H1 (cell line): ENCODE measurements around the gene VPS50. TPM values are rescaled to one million over a fixed set of nuclear protein-coding genes. Genes with fewer than 3 reads are reported as not detected.

Source experiments
- CTCF ChIA-PET: fragments of 300-600 bp; sonication (Branson Sonifier 250); formaldehyde crosslinking; loops from one replicate; lab custom pipeline; 2021; ENCODE audit not compliant: partially characterized antibody; lab: Charles Lee
- POLR2A ChIA-PET: fragments of 300-600 bp; sonication (Branson Sonifier 250); formaldehyde crosslinking; loops from one replicate; lab custom pipeline; 2021; ENCODE audit warnings: inconsistent platforms; ENCODE audit not compliant: partially characterized antibody; lab: Charles Lee
- DNase-seq, 2 experiments: peaks; one replicate each; pipeline versions ENCODE4 v3.0.0 to v3.0.0-alpha.2; 2010 to 2022; ENCODE audit warnings: low spot score in 2 of 2, low read depth in 1 of 2, mixed read lengths in 1 of 2
- FAIRE-seq: peaks from 2 replicates; lab custom pipeline; 2011; peaks lifted over from hg19 to GRCh38; lab: Jason Lieb, UNC
- H2AFZ ChIP-seq: 2 replicates; pipeline ENCODE4 v1.8.1; 2012; ENCODE audit warnings: low read length, inconsistent platforms
- H2AK5ac ChIP-seq: 2 replicates; pipeline ENCODE4 v1.6.1; 2013; ENCODE audit warnings: low read depth, low read length
- H2BK120ac ChIP-seq: replicated peaks from 2 replicates; pipeline ENCODE3; 2013; ENCODE audit warnings: low read depth, low read length, inconsistent platforms
- H2BK12ac ChIP-seq: 2 replicates; pipeline ENCODE4 v1.6.1; 2013; ENCODE audit warnings: low read depth, low read length
- H2BK15ac ChIP-seq: 2 replicates; pipeline ENCODE4 v1.6.1; 2013; ENCODE audit warnings: low read length
- H2BK20ac ChIP-seq: 2 replicates; pipeline ENCODE4 v1.6.1; 2013; ENCODE audit warnings: low read length
- H2BK5ac ChIP-seq: 2 replicates; pipeline ENCODE4 v1.6.1; 2013; ENCODE audit warnings: low read depth, low read length
- H3K14ac ChIP-seq: 2 replicates; pipeline ENCODE4 v1.6.1; 2013; ENCODE audit warnings: inconsistent platforms; ENCODE audit not compliant: insufficient read length
- H3K18ac ChIP-seq: 2 replicates; pipeline ENCODE4 v1.6.1; 2013; ENCODE audit warnings: low read length; ENCODE audit errors: extremely low read depth
- H3K23ac ChIP-seq: 2 replicates; pipeline ENCODE4 v1.6.1; 2013; ENCODE audit warnings: inconsistent platforms; ENCODE audit not compliant: insufficient read length
- H3K23me2 ChIP-seq: 2 replicates; pipeline ENCODE4 v1.6.1; 2013; ENCODE audit warnings: low read depth, low read length
- H3K27ac ChIP-seq: 2 replicates; pipeline ENCODE4 v1.6.1; 2011; ENCODE audit warnings: low read depth, low read length, inconsistent platforms
- H3K27me3 ChIP-seq, 4 experiments: replicated peaks in 1 of 4; 1 replicate in 1 of 4; 2 replicates in 3 of 4; pipeline versions ENCODE4 v1.6.1 to v1.8.1; 2011 to 2013; ENCODE audit warnings: low read length in 3 of 4, mild to moderate bottlenecking in 3 of 4, inconsistent platforms in 2 of 4, mixed read lengths in 2 of 4, moderate library complexity in 1 of 4; ENCODE audit not compliant: control insufficient read depth in 3 of 4, insufficient read depth in 3 of 4; ENCODE audit errors: extremely low read depth in 1 of 4
- H3K36me3 ChIP-seq, 4 experiments: 2 replicates each; pipeline versions ENCODE4 v1.6.1 to v1.8.1; 2011 to 2013; ENCODE audit warnings: mild to moderate bottlenecking in 4 of 4, low read length in 3 of 4, moderate library complexity in 2 of 4, control low read depth in 1 of 4, inconsistent platforms in 1 of 4; ENCODE audit not compliant: insufficient read depth in 4 of 4, control insufficient read depth in 2 of 4
- H3K4ac ChIP-seq: replicated peaks from 2 replicates; pipeline ENCODE3; 2013; ENCODE audit warnings: low read length, low read depth, mixed read lengths, inconsistent platforms; ENCODE audit not compliant: insufficient read length
- H3K4me1 ChIP-seq, 4 experiments: replicated peaks in 1 of 4; 1 replicate in 1 of 4; 2 replicates in 3 of 4; pipeline versions ENCODE4 v1.6.1 to v1.8.1; 2011 to 2013; ENCODE audit warnings: low read length in 3 of 4, inconsistent platforms in 2 of 4, mixed read lengths in 1 of 4; ENCODE audit not compliant: insufficient read depth in 4 of 4, control insufficient read depth in 3 of 4
- H3K4me2 ChIP-seq, 2 experiments: 2 replicates each; pipeline versions ENCODE4 v1.6.1 to v1.8.1; 2011 to 2013; ENCODE audit warnings: low read depth in 2 of 2, low read length in 2 of 2, control low read depth in 1 of 2, inconsistent platforms in 1 of 2, mild to moderate bottlenecking in 1 of 2; ENCODE audit not compliant: insufficient read depth in 1 of 2
- H3K4me3 ChIP-seq, 4 experiments: fragments of 200-600, 300-600 bp in 1 of 4; sonication (generic), shearing (Covaris generic), sonication (Bioruptor Twin) in 1 of 4; 2 replicates each; pipeline versions ENCODE4 v1.5.1 to v1.8.1; 2011 to 2016; ENCODE audit warnings: low read length in 4 of 4, low read depth in 3 of 4, control low read depth in 2 of 4, inconsistent platforms in 2 of 4, mild to moderate bottlenecking in 2 of 4, mixed read lengths in 1 of 4, moderate library complexity in 1 of 4; ENCODE audit not compliant: insufficient read depth in 2 of 4; ENCODE audit errors: extremely low read depth in 1 of 4
- H3K56ac ChIP-seq: replicated peaks from 2 replicates; pipeline ENCODE3; 2013; ENCODE audit warnings: low read depth, mild to moderate bottlenecking, mixed read lengths, low read length, inconsistent platforms; ENCODE audit not compliant: insufficient read length
- H3K79me1 ChIP-seq: 2 replicates; pipeline ENCODE4 v1.6.1; 2013; ENCODE audit warnings: low read depth, low read length, control low read depth
- H3K79me2 ChIP-seq, 2 experiments: 2 replicates each; pipeline versions ENCODE4 v1.6.1 to v1.8.1; 2012 to 2013; ENCODE audit warnings: low read length in 2 of 2, mild to moderate bottlenecking in 2 of 2, inconsistent platforms in 1 of 2; ENCODE audit not compliant: insufficient read depth in 2 of 2, control insufficient read depth in 1 of 2
- H3K9ac ChIP-seq, 4 experiments: replicated peaks in 1 of 4; 1 replicate in 1 of 4; 2 replicates in 3 of 4; pipeline versions ENCODE4 v1.6.1 to v1.8.1; 2011 to 2013; ENCODE audit warnings: low read depth in 3 of 4, low read length in 3 of 4, control low read depth in 2 of 4, mild to moderate bottlenecking in 2 of 4, moderate library complexity in 2 of 4, inconsistent platforms in 1 of 4; ENCODE audit errors: extremely low read depth in 1 of 4
- H3K9me3 ChIP-seq, 2 experiments: 2 replicates each; pipeline versions ENCODE4 v1.6.1 to v1.8.1; 2012 to 2013; ENCODE audit warnings: mild to moderate bottlenecking in 2 of 2, moderate library complexity in 2 of 2, control low read depth in 1 of 2, inconsistent platforms in 1 of 2, low read depth in 1 of 2, low read length in 1 of 2, mixed read lengths in 1 of 2; ENCODE audit not compliant: insufficient read depth in 2 of 2
- H4K20me1 ChIP-seq, 2 experiments: replicated peaks in 1 of 2; 2 replicates each; pipeline versions ENCODE3 to v1.8.1; 2011 to 2013; ENCODE audit warnings: inconsistent platforms in 2 of 2, low read length in 2 of 2, mild to moderate bottlenecking in 1 of 2; ENCODE audit not compliant: insufficient read depth in 2 of 2, control insufficient read depth in 1 of 2
- H4K5ac ChIP-seq: 2 replicates; pipeline ENCODE4 v1.6.1; 2013; ENCODE audit warnings: low read length, low read depth, mixed read lengths, inconsistent platforms; ENCODE audit not compliant: insufficient read length
- H4K8ac ChIP-seq: 2 replicates; pipeline ENCODE4 v1.8.0; 2013; ENCODE audit warnings: mild to moderate bottlenecking, moderate library complexity, low read length, inconsistent platforms; ENCODE audit not compliant: insufficient read depth; ENCODE audit errors: extremely low read depth
- H4K91ac ChIP-seq: replicated peaks from 2 replicates; pipeline ENCODE3; 2013; ENCODE audit warnings: low read length, mixed read lengths, inconsistent platforms; ENCODE audit not compliant: insufficient read length
- BCL11A ChIP-seq, 2 experiments: IDR thresholded peaks; one replicate each; pipeline ENCODE4 v1.6.1; 2011; ENCODE audit warnings: low read depth in 2 of 2, low read length in 2 of 2, mild to moderate bottlenecking in 2 of 2
- CBX5 ChIP-seq: fragments of 300-800, 300-1000 bp; sonication (generic); IDR thresholded peaks from 2 replicates; pipeline ENCODE4 v1.7.1; 2016; ENCODE audit warnings: antibody characterized with exemption, low read length, low read depth
- CEBPB ChIP-seq: IDR thresholded peaks from 2 replicates; pipeline ENCODE4 v1.6.1; 2012; ENCODE audit warnings: low read depth, low read length
- GABPA ChIP-seq: IDR thresholded peaks from 2 replicates; pipeline ENCODE4 v1.6.1; 2011; ENCODE audit warnings: mild to moderate bottlenecking, low read length, moderate library complexity, borderline replicate concordance; ENCODE audit not compliant: insufficient read depth
- GTF2F1 ChIP-seq: IDR thresholded peaks from 2 replicates; pipeline ENCODE4 v1.6.1; 2012; ENCODE audit warnings: low read depth, low read length, improper control_type of control experiment, borderline replicate concordance
- USF2 ChIP-seq: IDR thresholded peaks from 2 replicates; pipeline ENCODE4 v1.6.1; 2011; ENCODE audit warnings: low read length, improper control_type of control experiment
- WGBS, 2 experiments: shearing (Covaris generic) in 1 of 2; methylation state at CpG; one replicate each; pipeline versions ENCODE4 v1.1.6 to v1.1.7; 2013 to 2015; ENCODE audit warnings: low lambda C conversion rate in 2 of 2, mixed read lengths in 2 of 2, inconsistent platforms in 1 of 2, low coverage in 1 of 2, missing lambda C conversion rate in 1 of 2; ENCODE audit not compliant: insufficient replicate concordance in 2 of 2, insufficient coverage in 1 of 2, insufficient read length in 1 of 2; ENCODE audit errors: extremely low coverage in 1 of 2, missing lambda C conversion rate in 1 of 2; 5-methylcytosine and 5-hydroxymethylcytosine counted together
- polyA plus RNA-seq, 7 experiments: library from polyadenylated mRNA; depleted of rRNA in 3 of 7; stranded (reverse) in 5 of 7; unstranded in 2 of 7; fragments of >200 nt in 5 of 7; fragments of 200-250 nt in 2 of 7; gene quantifications; 1 replicate in 5 of 7; 2 replicates in 1 of 7; 4 replicates in 1 of 7; pipeline versions ENCODE4 v1.2.1 to v1.2.3, GENCODE V29; 2011 to 2013; ENCODE audit warnings: missing spikeins in 2 of 7, mixed read lengths in 2 of 7
- total RNA-seq: library from RNA; stranded (reverse); fragmentation: NEBNext Ultra II Directional; extraction: Animal tissue kit (Norgen Biotek cat#: 25700); gene quantifications from 2 replicates; pipeline ENCODE4 v1.2.1, GENCODE V29; 2021
- TF ChIP-seq, protein P1 (sequence below): IDR thresholded peaks from 2 replicates; pipeline ENCODE4 v1.6.1; 2012; ENCODE audit warnings: inconsistent platforms

VPS50 gene
- total and polyA plus RNA-seq, 2 of the 8 experiments (the other 6 are each of a cell fraction or from before 2014, with no cell fraction given) = 3.7 to 9.3 TPM

- TF ChIP-seq GABPA (no peak), BCL11A (IDR thresholded peaks at IDR 0.05; ENCODE audit: low read depth in 2 of 2, low read length in 2 of 2) (no peak), GTF2F1 (no peak), USF2 (no peak), CBX5 (no peak), CEBPB (no peak)
- TF ChIP-seq, protein P1, sequence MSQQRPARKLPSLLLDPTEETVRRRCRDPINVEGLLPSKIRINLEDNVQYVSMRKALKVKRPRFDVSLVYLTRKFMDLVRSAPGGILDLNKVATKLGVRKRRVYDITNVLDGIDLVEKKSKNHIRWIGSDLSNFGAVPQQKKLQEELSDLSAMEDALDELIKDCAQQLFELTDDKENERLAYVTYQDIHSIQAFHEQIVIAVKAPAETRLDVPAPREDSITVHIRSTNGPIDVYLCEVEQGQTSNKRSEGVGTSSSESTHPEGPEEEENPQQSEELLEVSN = no peak
- Histone ChIP-seq H3K36me3 (no peaks in the 10 kb centered on the region), H4K20me1 (no peaks in the 10 kb centered on the region), H2AFZ (no peak within 1 kb of the TSS), H3K4me3 (no peak within 1 kb of the TSS), H3K9me3 (no peaks in the 10 kb centered on the region), H3K27me3 (no peaks in the 10 kb centered on the region), H3K4ac (no peak within 1 kb of the TSS), H3K9ac (no peak within 1 kb of the TSS), H2AK5ac (no peak within 1 kb of the TSS), H4K91ac (no peak within 1 kb of the TSS), H3K23me2 (no peaks in the 10 kb centered on the region), H3K14ac (no peak within 1 kb of the TSS), H2BK12ac (no peak within 1 kb of the TSS), H2BK120ac (no peak within 1 kb of the TSS), H3K27ac (no peak within 1 kb of the TSS), H3K4me2 (no peak within 1 kb of the TSS), H3K4me1 (no peaks in the 10 kb centered on the region), H3K18ac (no peak within 1 kb of the TSS), H3K79me1 (no peaks in the 10 kb centered on the region), H3K56ac (no peak within 1 kb of the TSS), H4K5ac (no peak within 1 kb of the TSS), H3K23ac (no peak within 1 kb of the TSS), H2BK5ac (no peak within 1 kb of the TSS), H4K8ac (no peak within 1 kb of the TSS), H2BK15ac (no peak within 1 kb of the TSS), H3K79me2 (no peaks in the 10 kb centered on the region), H2BK20ac (no peak within 1 kb of the TSS)
- ChIA-PET POLR2A (no interaction called here), CTCF (interaction anchor here (0.6 to 4.9 kb wide), 6 partner anchors 19 to 133 kb away, joined by 4 to 38 read pairs (median 15); no protein-coding TSS in a partner anchor)
- FAIRE-seq (no peak), DNase-seq (no peak)
- 84% methylated on average over 2 of the region's 2 CpGs; no CpG with 5 or more reads in 1 of the 2 experiments for WGBS, 2 experiments
Measured at GRCh38 chr7:93226310-93226709, 5.9 kb upstream of the VPS50 start, which contains the start of gene HEPACAM2. TSS of gene HEPACAM2 (minus strand) at chr7:93226469.
